T follicular helper cell (primary cell): Measurements from ENCODE around the gene ATG101.

Experiments used
- DNase-seq: peaks from one replicate; pipeline ENCODE4 v3.0.0-alpha.2; 2020; ENCODE audit warnings: low read depth

The ATG101 gene

DNA sequence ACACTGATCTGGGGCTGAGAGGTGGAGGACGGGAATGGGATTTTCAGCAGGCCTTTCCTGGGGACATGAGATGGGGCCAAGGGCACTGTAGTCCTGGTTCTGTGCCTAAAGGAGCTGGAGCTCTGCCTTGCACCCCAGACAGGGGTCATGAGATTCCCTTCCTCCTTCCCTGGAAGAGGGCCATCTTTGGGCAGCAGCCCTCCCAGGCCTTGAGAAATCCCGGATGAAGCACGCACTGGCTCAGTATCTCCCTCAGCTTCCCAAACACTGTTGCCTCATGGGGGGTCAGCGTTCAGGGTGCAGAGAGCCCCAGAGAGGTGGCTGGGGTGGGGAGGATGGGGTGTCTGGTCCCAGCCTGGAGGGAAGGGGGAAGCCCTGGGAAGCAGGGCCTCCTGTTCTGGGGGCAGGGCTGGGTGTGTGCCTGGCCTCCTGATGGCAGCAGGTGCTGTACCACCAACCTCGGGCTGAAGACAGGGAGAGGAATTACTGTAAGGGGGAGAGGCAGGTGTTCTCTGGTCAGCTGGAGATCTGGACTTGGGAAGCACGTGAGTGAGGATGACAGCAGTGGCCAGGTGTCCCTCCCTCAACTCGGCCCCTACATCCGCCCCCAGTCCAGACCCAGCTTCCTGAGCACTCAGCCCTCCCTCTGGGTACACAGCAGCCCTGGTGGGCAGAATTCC lies 26.9 kb upstream of the ATG101 start:
- DNase-seq = no peak

GRCh38 chr12:52043386-52044212 lies 26.2 kb upstream of the ATG101 start:
- no peak for DNase-seq

- no peak for DNase-seq
Observed at GRCh38 chr12:52044292-52044983, 25.3 kb upstream of the ATG101 start.

DNA sequence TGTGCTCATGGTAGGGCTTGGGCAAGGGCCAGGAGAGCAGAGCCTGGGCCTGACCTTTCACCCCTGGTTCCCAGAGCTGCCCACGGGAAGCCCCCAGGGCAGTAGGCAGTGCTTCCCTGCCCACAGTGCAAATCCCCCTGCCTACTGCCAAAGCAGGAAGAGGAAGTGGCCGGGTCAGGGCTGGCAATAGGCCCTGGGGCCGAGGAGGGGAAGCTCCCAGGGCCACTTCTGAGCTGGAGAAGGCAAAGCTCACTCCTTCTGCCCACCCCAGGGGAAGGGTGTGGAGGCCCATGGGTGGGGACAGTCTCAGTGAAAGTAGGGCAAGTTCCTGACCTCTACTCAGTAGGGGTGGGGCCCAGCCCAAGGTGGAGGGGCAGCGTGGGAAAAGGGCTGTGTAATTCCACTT lies 24.0 kb upstream of the ATG101 start:
- DNase-seq = no peak

DNA sequence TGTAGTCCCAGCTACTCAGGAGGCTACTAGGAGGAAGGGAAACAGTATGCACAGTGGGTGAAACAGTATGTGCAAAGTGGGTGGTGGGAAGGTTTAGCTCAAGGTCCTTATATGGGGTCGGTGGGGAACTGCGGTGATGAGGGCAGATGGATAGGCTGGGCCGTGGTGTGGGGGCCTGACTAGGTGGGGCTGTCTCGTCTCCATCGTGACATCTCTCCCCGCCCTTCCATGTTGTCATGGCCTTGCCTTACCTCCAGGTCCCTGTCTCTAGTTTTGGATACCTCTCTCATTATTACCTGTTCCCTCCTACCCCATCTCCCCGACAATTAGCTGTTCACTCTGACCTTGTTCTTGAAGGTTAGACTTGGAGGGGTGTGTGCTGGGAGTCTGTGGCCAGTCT lies 22.9 kb upstream of the ATG101 start:
- no peak for DNase-seq

DNA sequence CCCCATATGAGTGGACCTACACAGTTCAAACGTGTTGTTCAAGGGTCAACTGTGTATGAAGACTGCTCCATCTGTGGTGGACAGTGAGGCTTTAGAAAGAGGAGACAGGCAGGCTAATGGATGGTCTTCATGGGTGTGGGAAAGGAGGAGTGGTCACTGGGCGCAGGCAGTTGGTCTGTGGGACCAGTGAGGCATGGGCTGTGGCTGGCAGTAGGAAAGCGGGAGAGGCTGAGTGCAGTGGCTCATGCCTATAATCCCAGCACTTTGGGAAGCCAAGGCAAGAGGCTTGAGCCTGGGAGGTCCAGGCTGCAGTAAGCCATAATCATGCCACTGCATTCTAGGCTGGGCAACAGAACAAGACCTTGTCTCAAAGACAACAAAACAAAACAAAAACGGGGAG lies 20.5 kb upstream of the ATG101 start:
- no peak for DNase-seq

DNA sequence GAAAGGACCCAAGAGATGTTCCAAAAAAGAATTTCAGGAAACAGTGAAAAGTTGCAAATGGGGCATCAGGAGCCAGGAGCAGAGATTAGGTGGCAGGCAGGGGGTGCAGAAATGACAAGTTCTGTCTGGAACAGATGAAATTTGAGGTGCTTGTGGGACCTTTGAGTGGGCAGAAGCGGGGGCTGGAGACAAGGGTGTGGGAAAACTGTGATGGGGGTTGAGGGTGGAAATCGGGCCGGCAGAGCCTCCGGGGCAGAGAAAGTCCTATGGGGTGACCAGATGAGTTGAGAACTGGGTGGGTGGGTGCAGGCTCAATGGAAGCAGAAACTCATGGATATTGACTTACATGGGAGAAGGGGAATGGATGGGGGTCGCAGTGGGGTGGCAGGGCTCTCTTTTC lies 20.1 kb upstream of the ATG101 start:
- DNase-seq = no peak

GRCh38 chr12:52050116-52050757 lies 19.5 kb upstream of the ATG101 start:
- DNase-seq = peak; percentile 15

GRCh38 chr12:52050758-52051541 lies 18.8 kb upstream of the ATG101 start, which contains the start of gene NR4A1:
Gene NR4A1, plus strand, starts transcription at chr12:52051442. Its CDS starts 2,887 bp downstream, at chr12:52054329.
- DNase-seq = peak; percentile 100

GRCh38 chr12:52052468-52053186 lies 17.2 kb upstream of the ATG101 start:
- DNase-seq = peak; percentile 32

DNA sequence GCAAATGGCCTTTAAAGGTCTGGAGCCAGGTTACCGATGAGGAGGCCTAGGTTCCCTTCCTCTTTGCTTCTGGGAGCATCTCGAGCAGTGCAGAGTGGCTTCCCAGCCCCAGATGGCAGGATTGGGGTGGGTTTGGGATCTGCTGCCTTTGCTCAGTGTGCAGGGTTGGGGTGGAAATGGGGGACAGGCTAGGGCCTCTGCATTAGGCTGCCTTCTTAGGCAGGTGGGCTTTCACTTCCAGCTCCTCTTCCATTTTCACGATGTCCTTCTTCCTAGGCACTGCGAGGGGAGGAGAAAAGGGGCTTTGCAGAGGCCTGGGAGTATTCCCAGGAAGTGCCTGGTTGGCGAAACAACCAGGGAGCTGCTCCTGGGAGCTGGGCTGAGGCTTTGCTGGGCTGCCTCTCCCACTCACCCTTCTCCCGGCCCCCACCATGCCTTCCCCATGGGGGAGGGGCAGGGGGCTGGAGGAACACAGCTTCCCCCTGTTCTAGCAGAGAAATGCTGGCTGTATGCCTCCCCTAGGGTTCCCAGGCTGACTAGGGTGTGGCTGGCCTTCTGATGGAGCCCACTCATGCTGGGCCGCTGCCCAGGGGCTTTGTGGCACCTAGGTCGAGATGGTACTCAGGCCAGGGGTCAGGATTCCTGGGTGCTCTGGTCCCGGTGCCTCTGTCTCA lies 16.1 kb upstream of the ATG101 start:
- no peak for DNase-seq

GRCh38 chr12:52054231-52054832 lies 15.4 kb upstream of the ATG101 start:
- no peak for DNase-seq

DNA sequence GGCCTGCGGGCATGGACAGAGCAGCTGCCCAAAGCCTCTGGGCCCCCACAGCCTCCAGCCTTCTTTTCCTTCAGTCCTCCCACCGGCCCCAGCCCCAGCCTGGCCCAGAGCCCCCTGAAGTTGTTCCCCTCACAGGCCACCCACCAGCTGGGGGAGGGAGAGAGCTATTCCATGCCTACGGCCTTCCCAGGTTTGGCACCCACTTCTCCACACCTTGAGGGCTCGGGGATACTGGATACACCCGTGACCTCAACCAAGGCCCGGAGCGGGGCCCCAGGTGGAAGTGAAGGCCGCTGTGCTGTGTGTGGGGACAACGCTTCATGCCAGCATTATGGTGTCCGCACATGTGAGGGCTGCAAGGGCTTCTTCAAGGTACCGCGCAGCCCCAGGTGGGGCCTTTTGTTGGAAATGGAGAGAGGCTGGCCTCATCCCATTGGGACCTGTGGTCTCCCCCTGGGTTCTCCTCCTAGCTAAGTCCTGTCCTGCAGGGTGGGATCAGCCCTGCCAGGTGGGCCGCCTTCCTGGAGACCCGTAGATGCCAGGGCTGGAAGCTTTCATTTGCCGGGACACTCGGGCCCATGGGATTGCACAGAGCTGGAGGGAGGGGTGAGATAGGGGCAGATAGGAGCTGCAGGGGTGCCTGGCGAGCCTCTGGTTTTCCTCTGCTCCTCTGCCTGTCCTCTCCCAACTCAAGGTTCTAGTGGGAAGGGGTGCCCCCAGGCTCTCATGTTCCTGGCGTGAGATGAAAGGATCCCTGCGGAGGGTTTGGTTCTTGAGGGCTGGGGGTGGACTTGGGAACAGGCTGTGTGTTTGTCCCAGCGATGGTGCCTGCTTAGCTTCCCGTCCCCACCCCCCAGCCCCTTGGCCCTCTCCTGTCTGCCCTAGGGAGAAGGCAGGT lies 14.7 kb upstream of the ATG101 start:
- DNase-seq = no peak

- DNase-seq = no peak
Observed at GRCh38 chr12:52055731-52056711, 13.8 kb upstream of the ATG101 start.

GRCh38 chr12:52056801-52057637 lies 12.8 kb upstream of the ATG101 start:
- no peak for DNase-seq
